ENCODE results near the gene LRRC45.
"Not testable (repeated sequence)": the region's sequence is repeated elsewhere in the genome, so short reads cannot be mapped to it uniquely, and the experiment has no call there.

- not testable (repeated sequence) for TF ChIP-seq POLR2AphosphoS5 (IDR thresholded peaks at IDR 0.05; ENCODE audit: low read depth, low read length); SRF (IDR thresholded peaks at IDR 0.05; ENCODE audit: low read depth); ZNF274 (IDR thresholded peaks at IDR 0.05; ENCODE audit: low read depth, low read length); EZH2phosphoT487 (IDR thresholded peaks at IDR 0.05; ENCODE audit: borderline replicate concordance); CTCF (IDR thresholded peaks at IDR 0.05 in 2 of 3, conservative IDR thresholded peaks at IDR 0.05 in 1 of 3; ENCODE audit: borderline replicate concordance in 1 of 3, insufficient read depth in 1 of 3, low read depth in 2 of 3, low read length in 2 of 3)
Measured at GRCh38 chr17:81981511-81981910, 41.6 kb upstream of the LRRC45 start.
